PC-9 (cell line): ENCODE measurements around the gene DSG2. TPM values are rescaled to one million over a fixed set of nuclear protein-coding genes. Genes with fewer than 3 reads are reported as not detected.

Experiments used
- BruUV-seq: library from RNA; stranded (reverse); fragments of 400-500 nt; replicated peaks from 2 replicates; lab custom pipeline; 2021; lab: Mats Ljungman, UMichigan
- CTCF ChIA-PET: fragments of 300-600 bp; sonication (Branson Sonifier 250); formaldehyde crosslinking; loops from one replicate; lab custom pipeline; 2022; ENCODE audit warnings: antibody characterized with exemption; lab: Charles Lee
- POLR2A ChIA-PET: fragments of 300-600 bp; sonication (Branson Sonifier 250); formaldehyde crosslinking; loops from one replicate; lab custom pipeline; 2022; ENCODE audit warnings: antibody characterized with exemption; ENCODE audit not compliant: unreplicated experiment; lab: Charles Lee
- DNase-seq, 2 experiments: peaks; one replicate each; pipeline versions ENCODE4 v3.0.0 to v3.0.0-alpha.2; 2015 to 2022; ENCODE audit warnings: mixed read lengths in 1 of 2
- H2AFZ ChIP-seq: fragments of 200-600 bp; sonication (generic); 2 replicates; pipeline ENCODE4 v1.8.1; 2017; ENCODE audit warnings: antibody characterized with exemption
- H3F3A ChIP-seq: fragments of 200-600 bp; sonication (generic); 2 replicates; pipeline ENCODE4 v1.8.1; 2017; ENCODE audit warnings: antibody characterized with exemption, mild to moderate bottlenecking, low read depth; ENCODE audit not compliant: insufficient read depth
- H3K27ac ChIP-seq: fragments of 200-600 bp; sonication (generic); 2 replicates; pipeline ENCODE4 v1.6.1; 2016; ENCODE audit warnings: mixed run types
- H3K27me3 ChIP-seq: fragments of 200-600 bp; sonication (generic); 2 replicates; pipeline ENCODE4 v1.6.1; 2016; ENCODE audit warnings: low read depth, mixed run types; ENCODE audit not compliant: insufficient read depth
- H3K36me3 ChIP-seq: fragments of 200-600 bp; sonication (generic); 2 replicates; pipeline ENCODE4 v1.6.1; 2016; ENCODE audit warnings: low read depth, mixed run types
- H3K4me1 ChIP-seq: fragments of 200-600 bp; sonication (generic); replicated peaks from 2 replicates; pipeline ENCODE4 v1.6.1; 2016; ENCODE audit warnings: mixed run types; ENCODE audit not compliant: insufficient read depth
- H3K4me2 ChIP-seq: fragments of 200-600 bp; sonication (generic); 2 replicates; pipeline ENCODE4 v1.6.1; 2017; ENCODE audit warnings: mixed run types
- H3K4me3 ChIP-seq: fragments of 200-600 bp; sonication (generic); 2 replicates; pipeline ENCODE4 v1.6.1; 2016; ENCODE audit warnings: mixed run types
- H3K79me2 ChIP-seq: fragments of 200-600 bp; sonication (generic); 2 replicates; pipeline ENCODE4 v1.6.1; 2017; ENCODE audit warnings: low read depth, mixed run types
- H3K9me2 ChIP-seq: fragments of 200-600 bp; sonication (generic); 2 replicates; pipeline ENCODE4 v1.8.1; 2017; ENCODE audit warnings: mild to moderate bottlenecking; ENCODE audit not compliant: insufficient read depth
- H3K9me3 ChIP-seq: fragments of 200-600 bp; sonication (generic); 2 replicates; pipeline ENCODE4 v1.8.1; 2016; ENCODE audit warnings: low read depth; ENCODE audit not compliant: insufficient read depth
- H4K20me1 ChIP-seq: fragments of 200-600 bp; sonication (generic); 2 replicates; pipeline ENCODE4 v1.8.1; 2017; ENCODE audit not compliant: insufficient read depth
- EZH2 ChIP-seq: fragments of 200-600 bp; sonication (generic); IDR thresholded peaks from 2 replicates; pipeline ENCODE4 v1.8.0; 2017; ENCODE audit warnings: antibody characterized with exemption, low read depth
- intact Hi-C: fragments of 100-400 bp; cut with micrococcal nuclease; formaldehyde crosslinking; loops from one replicate; pipeline ENCODE4 v1.10.0; 2022; ENCODE audit not compliant: unreplicated experiment
- total RNA-seq: library from RNA; stranded (reverse); gene quantifications from 2 replicates; pipeline ENCODE4 v1.2.3, GENCODE V29; 2021
- TF ChIP-seq, protein P1 (sequence below): fragments of 200-600 bp; sonication (generic); conservative IDR thresholded peaks from 2 replicates; pipeline ENCODE4 v1.6.1; 2017; ENCODE audit warnings: mixed run types, antibody characterized with exemption, mild to moderate bottlenecking, moderate library complexity

Gene DSG2
- total RNA-seq, 1 experiment from 2014 or later = 90.1 TPM

GRCh38 chr18:31574359-31574758 is 76.4 kb downstream of the DSG2 start:
- intact Hi-C loops = no loop called here
- POLR2A ChIA-PET = no interaction called here

GRCh38 chr18:31575515-31576257 is 77.7 kb downstream of the DSG2 start:
- Histone ChIP-seq H3K79me2 (no peaks in the 10 kb centered on the region), H3K4me3 (no peak overlapping the region), H3F3A (no peaks in the 10 kb centered on the region), H3K9me3 (no peaks in the 10 kb centered on the region), H3K27ac (no peak overlapping the region), H2AFZ (no peak overlapping the region), H3K4me2 (no peak overlapping the region), H3K4me1 (no peaks in the 10 kb centered on the region), H4K20me1 (no peaks in the 10 kb centered on the region), H3K9me2 (no peaks in the 10 kb centered on the region), H3K36me3 (no peaks in the 10 kb centered on the region), H3K27me3 (no peaks in the 10 kb centered on the region)
- ChIA-PET CTCF (no interaction called here), POLR2A (no interaction called here)
- BruUV-seq = no TSS peak
- no peak for DNase-seq
- no peak for TF ChIP-seq EZH2
- TF ChIP-seq, protein P1, sequence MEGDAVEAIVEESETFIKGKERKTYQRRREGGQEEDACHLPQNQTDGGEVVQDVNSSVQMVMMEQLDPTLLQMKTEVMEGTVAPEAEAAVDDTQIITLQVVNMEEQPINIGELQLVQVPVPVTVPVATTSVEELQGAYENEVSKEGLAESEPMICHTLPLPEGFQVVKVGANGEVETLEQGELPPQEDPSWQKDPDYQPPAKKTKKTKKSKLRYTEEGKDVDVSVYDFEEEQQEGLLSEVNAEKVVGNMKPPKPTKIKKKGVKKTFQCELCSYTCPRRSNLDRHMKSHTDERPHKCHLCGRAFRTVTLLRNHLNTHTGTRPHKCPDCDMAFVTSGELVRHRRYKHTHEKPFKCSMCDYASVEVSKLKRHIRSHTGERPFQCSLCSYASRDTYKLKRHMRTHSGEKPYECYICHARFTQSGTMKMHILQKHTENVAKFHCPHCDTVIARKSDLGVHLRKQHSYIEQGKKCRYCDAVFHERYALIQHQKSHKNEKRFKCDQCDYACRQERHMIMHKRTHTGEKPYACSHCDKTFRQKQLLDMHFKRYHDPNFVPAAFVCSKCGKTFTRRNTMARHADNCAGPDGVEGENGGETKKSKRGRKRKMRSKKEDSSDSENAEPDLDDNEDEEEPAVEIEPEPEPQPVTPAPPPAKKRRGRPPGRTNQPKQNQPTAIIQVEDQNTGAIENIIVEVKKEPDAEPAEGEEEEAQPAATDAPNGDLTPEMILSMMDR = no peak
- intact Hi-C loops = no loop called here

More at GRCh38 chr18:31574359-31574758, 76.4 kb downstream of the DSG2 start:
- no peak overlapping the region for H3K4me3 ChIP-seq
- no peak overlapping the region for H2AFZ ChIP-seq
- H3K79me2 ChIP-seq = no peaks in the 10 kb centered on the region
- no peaks in the 10 kb centered on the region for H3K4me1 ChIP-seq
- H3K27ac ChIP-seq = no peak overlapping the region
- H3K36me3 ChIP-seq = no peaks in the 10 kb centered on the region
- CTCF ChIA-PET = no interaction called here
- no peaks in the 10 kb centered on the region for H3F3A ChIP-seq
- no peaks in the 10 kb centered on the region for H3K27me3 ChIP-seq
- no peak for DNase-seq
- H3K9me2 ChIP-seq = no peaks in the 10 kb centered on the region
- BruUV-seq = no TSS peak
- H4K20me1 ChIP-seq = no peaks in the 10 kb centered on the region
- no peak overlapping the region for H3K4me2 ChIP-seq
- TF ChIP-seq EZH2 = no peak
- TF ChIP-seq, protein P1 = no peak
- H3K9me3 ChIP-seq = no peaks in the 10 kb centered on the region

DNA sequence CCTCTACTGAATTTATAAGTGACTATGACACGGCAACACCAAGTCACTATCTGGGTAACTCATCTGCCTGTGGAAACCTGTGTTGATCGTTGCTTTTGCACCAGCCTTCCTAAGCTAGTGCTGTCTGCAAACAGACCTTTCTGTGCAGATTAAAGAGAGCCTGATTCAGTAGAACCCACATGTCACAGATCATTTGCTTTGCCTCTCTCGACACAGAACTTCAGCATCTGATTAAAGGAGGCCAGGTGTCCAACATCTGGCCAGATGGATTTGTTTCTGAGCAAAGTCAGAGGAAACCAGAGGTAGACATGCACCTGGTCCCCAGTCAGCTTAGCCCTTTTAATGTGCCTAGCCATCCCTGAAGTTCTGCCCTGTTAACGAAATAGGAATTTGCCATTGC is 78.7 kb downstream of the DSG2 start:
- CTCF ChIA-PET = no interaction called here
- DNase-seq = no peak
- Histone ChIP-seq H4K20me1 (no peaks in the 10 kb centered on the region), H3K27ac (no peak overlapping the region), H3K79me2 (no peaks in the 10 kb centered on the region), H3K9me2 (no peaks in the 10 kb centered on the region), H3K9me3 (no peaks in the 10 kb centered on the region), H3F3A (no peaks in the 10 kb centered on the region), H2AFZ (no peak overlapping the region), H3K4me3 (no peak overlapping the region), H3K4me2 (no peak overlapping the region), H3K27me3 (no peaks in the 10 kb centered on the region), H3K4me1 (no peaks in the 10 kb centered on the region), H3K36me3 (no peaks in the 10 kb centered on the region)
- intact Hi-C loops = no loop called here
- no TSS peak for BruUV-seq
- POLR2A ChIA-PET = no interaction called here
- TF ChIP-seq, protein P1 = no peak
- TF ChIP-seq EZH2 = no peak
